Activated CD4-positive, alpha-beta T cell treated with anti-CD3 and anti-CD28 coated beads, Interleukin-2, amount 50 U/mL, for 16 hours (primary cell): Measurements from ENCODE around the gene GARS1.
A peak's percentile ranks its signal among the peaks of the same experiment; 100 is the strongest.
"Not testable (repeated sequence)": the region's sequence is repeated elsewhere in the genome, so short reads cannot be mapped to it uniquely, and the experiment has no call there.

ENCODE experiments used
- DNase-seq: peaks from one replicate; pipeline ENCODE4 v3.0.0-alpha.2; 2020

The GARS1 gene

DNA sequence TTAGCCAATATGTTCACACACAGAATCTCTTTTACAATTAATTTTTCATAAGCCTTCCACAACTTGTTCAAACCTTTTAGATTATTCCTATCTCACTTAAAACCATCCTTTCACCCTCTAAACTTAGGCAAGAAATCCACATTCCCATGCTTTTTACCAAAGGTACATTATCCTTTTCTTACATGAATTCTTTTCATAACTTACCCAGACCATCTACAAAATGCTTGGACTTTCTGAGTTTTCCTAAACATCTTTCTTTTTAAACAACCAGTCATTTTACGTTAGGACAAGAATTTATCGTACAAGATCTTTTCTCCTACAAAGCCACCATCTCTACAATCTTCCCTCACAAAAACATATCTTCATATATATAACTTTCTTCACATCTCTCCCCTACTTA, 18.8 kb upstream of the GARS1 start:
- no peak for DNase-seq

DNA sequence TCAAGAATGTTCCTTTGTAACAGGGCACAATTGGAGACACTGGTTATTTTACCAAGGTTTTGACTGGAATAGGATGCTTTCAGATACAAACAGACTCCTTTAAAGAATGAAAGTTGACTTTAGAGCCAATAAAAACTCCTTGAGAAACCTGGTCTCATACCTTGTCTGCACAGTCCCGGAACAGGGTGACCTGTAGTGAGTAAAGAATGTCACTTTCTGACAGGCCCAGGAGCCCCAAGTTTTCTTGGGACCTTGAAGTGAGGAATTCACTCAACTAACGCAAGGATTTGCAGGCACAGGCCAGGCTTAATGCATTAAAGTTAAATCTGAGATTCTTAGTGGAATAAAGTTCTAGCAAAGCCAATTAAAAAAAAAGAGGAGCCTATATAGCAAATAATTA, 11.5 kb upstream of the GARS1 start:
- no peak for DNase-seq

DNA sequence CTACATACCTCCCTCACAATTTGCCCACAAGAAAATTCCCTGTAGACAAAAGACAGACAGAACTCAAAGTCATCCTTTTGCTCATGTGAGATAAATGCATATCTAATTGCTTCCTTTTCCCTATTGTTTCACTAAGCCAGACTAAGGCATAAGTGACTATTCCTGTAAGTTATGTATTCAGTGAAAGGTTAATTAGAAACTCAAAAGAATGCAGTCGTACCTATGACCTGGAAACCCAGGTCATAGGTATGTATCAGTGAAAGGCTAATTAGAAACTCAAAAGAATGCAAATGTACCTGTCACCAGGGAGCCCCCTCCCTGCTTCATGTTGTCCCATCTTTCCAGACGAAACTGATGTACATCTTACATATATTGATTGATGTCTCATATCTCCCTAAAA, 10.3 kb upstream of the GARS1 start:
- no peak for DNase-seq

DNA sequence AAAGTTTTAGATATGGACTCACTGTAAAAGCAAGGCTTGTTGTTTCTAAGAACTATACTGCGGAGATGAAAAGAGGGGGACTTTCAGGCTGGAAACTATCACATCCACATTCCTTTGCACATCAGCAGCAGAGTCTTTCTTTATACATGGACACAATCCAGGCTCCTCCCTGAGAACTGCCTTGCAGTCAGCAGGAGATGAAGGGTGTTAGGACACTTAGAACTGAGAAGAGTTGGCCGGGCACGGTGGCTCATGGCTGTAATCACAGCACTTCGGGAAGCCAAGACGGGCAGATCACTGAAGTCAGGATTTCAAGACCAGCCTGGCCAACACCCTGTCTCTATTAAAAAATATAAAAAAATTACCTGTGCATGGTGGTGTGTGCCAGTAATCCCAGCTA, 9.7 kb upstream of the GARS1 start:
- DNase-seq = no peak

DNA sequence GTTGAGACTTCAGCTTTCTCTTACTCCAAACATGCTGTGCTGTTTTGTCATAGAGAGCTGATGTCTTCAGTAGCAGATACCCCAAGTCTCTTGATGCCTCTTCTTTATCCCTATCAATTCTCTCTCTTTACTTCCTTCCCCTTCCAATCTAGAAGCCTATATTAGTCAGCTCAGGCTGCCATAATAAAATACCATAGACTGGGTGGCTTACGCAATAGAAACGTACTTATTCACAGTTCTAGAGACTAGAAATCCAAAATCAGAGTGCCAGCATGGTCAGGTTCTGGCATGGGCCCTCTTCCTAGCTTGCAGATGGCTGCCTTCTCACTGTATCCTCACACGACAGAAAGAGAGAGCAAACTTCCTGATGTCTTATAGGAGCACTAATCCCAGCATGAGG, 9.0 kb upstream of the GARS1 start:
- no peak for DNase-seq

DNA sequence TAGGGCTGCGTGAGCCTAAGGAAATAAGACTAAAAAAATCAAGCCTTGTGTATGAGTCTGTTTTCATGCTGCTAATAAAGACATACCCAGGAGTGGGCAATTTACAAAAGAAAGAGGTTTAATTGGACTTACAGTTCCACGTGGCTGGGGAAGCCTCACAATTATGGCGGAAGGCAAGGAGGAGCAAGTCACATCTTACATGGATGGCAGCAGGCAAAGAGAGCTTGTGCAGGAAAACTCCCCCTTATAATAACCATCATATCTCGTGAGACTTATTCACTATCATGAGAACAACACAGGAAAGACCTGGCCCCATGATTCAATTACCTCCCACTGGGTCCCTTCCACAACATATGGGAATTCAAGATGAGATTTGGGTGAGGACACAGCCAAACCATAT, 7.1 kb upstream of the GARS1 start:
- not testable (repeated sequence) for DNase-seq

DNA sequence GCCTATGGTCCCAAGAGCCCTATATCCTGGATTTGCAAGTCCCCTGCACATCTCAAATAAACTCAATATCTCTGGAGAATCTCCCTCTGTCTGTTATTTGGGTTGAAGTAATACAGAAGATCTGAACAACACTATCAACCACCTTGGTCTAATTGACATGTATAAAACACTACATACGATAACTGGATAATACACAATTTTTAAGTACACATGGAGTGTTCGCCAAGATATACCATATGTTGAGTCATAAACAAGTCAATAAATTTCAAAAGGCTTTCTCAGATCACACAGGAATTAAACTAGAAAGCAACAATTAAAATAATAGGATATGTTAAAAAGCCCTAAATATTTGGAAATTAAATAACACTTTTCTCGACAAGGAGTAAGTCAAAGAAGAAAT, 5.6 kb upstream of the GARS1 start:
- DNase-seq = no peak

DNA sequence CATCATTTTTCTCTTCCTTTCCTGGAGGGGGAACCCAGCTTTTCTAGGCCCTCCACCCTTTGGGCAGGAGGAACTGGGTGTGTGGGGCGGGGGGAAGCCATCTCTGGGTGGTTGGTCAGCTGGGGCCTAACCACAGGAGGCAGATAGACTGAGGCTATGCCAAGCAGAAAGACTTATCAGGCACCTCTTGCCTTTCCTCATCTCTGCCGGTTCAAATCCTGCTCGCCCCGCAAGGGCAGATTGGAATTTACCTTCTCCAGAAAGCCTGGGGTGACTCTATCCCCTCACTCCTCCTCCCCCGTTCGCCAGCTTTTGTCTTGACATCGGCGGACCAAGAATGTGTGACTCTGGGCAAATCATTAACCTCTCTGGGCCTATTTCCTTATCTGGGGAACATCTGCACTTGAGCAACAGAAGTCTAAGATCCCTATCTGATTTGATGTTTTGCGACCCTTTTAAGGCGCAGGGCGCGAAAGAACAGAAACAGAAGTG, 584 bp upstream of the GARS1 start:
- peak; percentile 34 for DNase-seq

DNA sequence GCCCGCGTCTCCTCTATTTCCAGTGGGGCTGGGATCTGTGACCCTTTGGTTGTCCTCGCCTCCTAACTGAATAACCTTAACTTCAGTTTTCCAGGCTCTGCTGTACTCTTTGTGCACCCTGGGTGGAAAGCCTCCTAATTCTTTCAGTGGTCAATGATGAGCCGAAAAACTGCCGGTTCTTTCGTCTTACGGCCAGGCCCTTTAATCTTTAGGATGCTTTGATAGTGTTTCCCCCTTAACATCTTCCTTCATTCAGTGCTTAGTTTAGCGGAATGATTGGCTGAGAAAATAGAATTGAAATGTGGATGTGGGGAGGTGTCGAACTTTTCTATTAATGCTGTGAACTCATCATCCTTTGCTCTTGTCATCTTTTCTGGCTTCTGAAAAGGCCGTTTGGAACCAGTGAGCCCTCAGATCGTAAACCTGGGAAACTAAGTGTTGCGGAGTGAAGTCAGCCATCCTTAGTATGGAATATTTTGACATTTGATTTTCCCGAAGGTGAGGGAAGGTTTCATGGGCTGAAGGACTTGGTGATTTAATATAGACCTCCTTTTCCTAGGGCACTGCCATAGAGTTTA, 847 bp downstream of the GARS1 start:
- DNase-seq = no peak

DNA sequence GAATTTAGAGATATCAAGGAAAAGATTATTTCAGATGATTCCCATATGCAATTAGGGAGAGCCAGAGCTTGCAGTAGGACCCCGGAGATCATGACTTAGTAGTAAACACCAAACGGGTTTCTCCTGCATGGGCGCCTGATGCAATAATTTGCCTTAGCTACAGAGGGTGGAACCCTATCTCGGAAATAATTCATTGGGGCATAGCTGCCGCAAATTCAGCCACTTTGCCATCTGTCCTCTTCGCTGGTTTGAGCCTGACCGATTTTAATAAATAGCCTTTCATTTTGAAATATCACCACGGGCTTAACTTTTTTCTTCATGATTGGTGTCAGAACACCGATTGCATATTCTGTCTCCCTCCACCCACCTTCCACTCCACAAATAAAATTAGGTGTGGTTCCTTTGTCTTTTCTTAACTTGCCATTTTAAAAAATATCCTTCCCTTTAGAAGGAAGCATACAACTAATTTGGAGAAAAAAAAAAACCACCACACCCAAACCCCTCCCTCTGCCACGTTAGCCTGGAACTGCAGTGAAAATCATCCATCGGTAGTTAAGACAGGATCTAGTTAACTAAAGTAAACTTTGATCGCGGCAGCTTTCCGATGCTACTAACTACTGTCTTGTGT, 1.4 kb downstream of the GARS1 start:
- peak; percentile 44 for DNase-seq

DNA sequence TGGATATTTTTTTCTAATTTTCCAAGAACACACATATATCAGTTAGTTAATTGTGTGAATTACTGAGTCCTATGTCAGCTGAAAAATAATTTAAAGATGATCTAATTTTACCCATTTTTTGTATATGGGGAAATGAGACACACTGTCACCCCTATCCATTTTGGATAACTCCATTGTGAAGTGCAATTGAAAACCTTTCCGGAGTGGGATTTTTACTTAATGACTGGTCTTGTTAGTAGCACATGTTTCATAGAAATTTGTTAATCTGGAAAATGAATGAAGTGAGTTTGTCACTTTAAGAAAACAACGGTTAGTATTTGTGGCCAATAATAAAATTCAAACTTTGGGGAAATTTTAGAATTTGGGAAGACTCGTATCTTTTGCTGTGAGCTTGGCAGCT, 2.0 kb downstream of the GARS1 start:
- no peak for DNase-seq

DNA sequence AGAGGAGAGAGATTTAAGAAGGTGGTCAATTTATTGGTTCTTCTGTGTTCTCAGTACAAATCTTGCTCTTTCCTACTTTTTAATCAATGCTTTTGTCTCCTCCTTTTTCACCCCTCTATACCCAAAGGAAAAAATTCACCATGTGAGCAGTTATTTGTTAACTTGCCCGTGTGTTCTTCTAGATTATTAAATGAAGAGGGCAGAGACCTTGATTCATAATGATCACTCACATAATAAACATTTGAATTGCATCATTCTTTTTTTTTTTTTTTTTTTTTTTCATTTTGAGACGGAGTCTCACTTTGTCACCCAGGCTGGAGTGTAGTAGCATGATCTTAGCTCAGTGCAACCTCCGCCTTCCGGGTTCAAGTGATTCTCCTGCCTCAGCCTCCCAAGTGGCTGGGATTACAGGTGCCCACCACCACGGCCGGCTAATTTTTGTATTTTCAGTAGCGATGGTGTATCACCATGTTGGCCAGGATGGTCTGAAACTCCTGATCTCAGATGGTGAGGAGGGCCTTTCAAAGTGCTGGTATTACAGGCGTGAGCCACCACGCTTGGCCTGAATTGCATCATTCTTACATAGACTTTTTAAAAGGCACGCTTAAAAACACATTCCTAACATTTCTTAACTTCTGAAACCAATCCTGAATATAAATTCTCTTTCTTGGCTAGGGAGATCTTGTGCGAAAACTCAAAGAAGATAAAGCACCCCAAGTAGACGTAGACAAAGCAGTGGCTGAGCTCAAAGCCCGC, 3.6 kb downstream of the GARS1 start:
- no peak for DNase-seq

DNA sequence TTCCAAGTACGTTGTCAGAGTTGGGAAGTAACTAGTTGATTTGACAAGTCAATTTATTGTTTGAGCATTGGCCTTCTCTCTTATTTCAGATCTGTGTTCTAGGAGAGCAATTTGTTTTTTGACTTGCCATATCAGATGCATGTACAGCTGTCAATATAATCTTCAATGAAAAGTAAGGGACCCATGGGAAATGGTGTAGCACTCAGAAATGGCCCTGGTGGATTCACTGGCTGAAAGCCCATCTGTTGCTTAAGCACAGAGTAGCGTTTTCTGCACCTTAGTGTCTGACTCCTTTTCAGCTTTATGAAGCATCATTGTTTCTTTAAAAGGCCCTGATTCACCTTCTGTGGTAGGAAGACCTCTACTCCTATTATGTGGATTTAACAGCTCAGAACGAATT, 10.2 kb downstream of the GARS1 start:
- DNase-seq = no peak

DNA sequence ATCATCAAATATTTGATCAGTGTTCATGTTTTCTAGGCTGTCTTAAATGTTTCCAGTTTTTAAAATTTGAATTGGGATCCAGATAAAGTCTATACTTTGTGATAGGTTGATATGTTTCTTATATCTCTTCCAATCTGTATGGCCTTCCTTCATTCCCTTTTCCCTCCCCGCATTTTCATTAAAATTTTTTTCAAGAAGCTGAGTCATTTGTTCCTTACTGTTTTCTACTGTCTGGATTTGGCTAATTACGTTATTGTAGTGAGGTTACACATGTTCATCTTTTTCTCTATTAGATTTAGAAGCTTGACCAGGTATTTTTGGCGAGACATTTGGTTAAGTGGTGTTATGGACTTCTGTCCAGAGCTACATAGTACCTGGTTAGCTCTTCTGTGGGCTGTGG, 11.2 kb downstream of the GARS1 start:
- no peak for DNase-seq

DNA sequence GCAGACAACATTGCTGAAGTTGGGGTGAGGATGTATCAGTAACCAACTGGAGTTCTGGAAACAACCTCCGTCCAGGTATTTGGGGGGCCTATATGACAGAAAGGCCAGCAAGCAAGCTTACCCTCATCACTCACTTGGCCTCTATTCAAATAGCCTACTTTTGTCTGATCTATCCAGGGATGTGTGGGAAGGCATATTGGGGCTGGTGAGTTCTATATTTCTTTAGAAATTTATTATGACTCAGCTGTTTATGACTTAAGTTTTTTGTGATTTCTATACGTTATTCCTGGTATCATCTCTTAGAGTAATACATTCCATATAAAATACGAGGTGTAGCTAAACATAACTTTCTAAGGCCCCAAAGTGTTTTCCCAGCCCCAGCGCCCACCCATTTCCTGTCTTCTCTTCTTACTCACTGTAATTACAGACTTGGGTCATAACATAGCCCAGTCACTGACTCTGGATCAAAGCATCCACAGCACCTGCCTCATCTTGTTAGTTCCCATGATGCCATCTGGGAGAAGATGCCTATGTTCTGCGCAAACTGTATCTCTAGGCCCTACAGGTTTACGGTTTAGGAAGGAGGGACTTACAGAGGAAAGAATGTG, 18.1 kb downstream of the GARS1 start:
- no peak for DNase-seq

DNA sequence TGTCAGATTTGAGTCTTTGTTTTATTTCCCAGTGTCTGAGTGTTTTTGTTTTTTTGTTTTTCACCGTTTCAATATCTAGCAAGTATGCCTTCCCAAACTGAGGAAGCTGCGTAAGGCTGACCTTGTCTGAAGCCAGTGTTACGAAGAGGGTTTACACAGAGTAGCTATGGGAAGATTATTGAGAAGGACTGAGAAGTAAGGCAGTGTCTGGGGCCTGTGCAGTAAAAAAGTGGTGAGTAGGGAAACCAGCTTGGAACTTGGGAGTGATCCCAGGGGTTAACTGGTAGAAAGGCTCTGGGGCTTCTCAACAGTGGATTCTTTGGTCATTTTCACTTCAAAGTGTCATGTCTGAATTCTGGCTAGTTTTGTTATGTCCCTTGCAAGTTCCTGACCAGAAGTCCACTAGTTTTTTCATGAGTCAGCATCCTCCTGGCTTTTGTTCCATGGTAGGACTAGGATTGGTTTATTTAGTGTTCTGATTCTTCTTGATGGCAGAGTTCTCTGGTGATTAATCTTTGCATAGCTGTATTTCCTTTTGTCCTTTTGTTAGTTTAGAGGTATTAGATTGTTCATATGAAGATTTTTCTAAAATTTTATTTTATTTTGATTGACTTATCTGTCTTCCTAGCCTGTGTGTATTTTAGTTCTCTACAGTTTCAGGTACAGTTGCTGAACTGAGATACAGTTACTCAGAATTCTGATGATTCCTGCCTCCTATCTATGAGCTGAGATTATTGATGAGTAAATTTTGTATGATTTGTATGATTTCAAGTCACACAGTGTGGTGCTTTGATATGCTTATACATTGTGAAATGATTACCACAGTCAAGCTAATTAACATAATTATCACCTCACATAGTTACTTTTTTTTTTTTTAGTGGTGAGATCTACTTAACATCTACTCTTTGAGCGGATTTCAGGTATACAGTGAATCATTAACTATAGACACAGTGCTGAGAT, 19.0 kb downstream of the GARS1 start:
- DNase-seq = no peak

DNA sequence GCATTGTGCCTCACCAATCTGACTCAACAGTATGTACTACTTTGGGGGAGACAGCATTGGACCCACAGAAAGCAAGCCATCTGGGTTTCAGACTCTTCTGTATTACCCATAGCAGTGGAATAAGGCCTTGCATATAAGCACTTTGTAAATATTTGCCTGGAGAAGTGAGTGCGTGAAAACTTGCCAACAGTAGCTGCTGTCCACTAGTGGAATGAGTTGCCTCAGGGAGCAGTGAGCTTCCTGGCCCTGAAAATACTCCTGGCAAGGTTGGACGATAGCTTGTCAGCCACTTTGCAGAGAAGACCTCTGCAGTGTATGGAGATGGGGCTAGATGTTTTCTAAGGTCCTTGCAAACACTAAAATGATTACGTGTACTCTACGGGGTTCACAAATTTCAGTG, 21.6 kb downstream of the GARS1 start:
- DNase-seq = no peak

DNA sequence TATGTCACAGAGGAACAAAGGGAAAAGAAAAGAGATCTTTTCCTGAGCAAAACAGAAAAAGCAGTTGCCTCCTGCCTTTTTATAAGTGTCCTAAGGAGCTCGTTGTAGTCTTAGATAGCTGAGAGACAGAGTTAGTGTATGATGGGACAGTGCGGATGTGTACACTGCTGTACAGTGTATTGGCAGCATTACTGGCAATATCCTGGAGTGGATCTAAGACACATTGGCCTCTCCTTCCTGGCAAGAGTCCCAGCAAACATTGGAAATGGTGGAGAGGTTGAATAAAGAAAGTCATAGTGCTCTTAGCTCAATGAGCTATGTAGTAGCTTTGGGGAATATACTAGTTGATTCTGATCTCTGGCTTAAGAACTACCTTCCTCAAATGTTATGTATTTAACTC, 22.7 kb downstream of the GARS1 start:
- DNase-seq = no peak

DNA sequence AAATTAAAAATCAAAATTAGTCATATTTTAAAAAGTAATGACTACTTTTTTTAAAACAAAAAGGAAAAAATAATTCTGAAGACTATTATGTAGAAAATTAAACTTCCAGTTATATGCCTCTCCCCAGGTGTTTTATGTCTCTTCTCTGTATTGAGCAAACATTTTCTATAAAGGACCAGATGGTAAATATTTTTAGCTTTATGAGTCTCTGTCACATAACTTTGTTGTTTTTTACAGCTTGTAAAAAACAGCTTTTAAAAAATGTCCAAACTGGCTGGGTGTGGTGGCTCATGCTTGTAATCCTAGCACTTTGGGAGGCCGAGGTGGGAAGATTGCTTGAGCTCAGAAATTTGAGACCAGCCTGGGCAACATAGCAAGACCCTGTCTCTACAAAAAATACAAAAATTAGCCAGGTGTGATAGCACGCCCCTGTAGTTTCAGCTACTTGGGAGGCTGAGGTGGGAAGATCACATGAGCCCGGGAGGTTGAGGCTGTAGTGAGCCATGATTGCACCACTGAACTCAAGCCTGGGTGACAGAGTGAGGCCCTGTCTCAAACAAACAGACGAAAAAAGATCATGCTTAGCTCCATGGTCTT, 23.5 kb downstream of the GARS1 start:
- DNase-seq = no peak

DNA sequence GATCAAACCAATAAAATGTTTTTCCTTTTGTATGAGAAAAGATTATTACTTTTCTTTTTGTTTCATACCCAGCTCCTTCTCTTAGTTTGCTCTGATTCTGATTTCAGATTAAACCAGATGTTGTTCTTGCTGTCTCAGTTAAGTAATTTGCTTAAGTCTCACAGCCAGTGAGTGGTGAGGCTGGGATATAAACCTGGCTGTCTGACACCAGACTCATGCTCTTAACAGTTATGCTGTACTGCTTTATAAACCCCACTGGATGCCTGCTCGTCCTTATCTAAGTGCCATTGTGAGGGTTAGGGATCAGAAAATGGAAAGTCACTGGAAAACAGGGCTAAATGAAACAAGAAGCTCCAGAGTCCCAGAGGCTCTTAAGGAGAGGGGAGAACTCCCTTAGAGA, 24.3 kb downstream of the GARS1 start:
- no peak for DNase-seq

DNA sequence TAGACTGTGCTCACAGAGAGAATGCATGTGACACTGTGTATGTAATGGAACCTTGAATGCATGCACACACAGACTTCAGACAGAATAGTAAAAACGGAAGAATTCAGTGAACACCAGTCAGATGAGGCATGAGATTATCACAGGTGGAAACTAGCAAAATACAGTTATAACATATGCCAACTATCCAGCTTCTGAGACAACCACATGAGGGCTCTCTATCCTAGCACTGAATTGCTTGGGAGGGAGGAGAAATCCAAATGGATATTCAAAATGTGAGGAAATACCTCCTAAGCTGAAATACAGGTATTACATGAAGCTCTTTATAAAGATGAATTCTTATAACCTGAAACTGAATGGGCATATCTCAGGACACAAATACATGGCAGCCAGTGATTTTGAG, 30.6 kb downstream of the GARS1 start:
- no peak for DNase-seq

DNA sequence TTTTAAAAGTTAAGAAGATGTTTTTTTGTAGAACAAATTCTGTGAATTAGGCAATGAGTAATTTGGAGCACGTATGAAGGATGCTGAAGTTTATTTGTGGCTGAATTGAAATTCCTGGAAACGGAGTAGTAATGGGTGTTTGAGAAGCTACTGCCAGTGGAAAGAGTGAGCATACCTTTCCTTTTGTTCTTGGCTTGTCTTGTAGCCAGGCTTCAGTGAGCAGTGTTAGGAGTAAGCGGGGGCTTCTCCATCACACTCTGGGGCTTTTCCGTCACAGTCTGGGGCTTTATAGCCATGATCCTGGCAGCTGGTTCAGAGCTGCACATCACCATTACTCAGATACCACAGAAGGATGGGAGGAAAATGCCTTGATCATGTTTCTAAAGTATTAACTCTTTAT, 32.3 kb downstream of the GARS1 start:
- peak; percentile 37 for DNase-seq
